H1 (cell line): ENCODE results near the gene OGFRL1. TPM values are rescaled to one million over a fixed set of nuclear protein-coding genes. Genes with fewer than 3 reads are reported as not detected.

Experiments used
- CTCF ChIA-PET: fragments of 300-600 bp; sonication (Branson Sonifier 250); formaldehyde crosslinking; loops from one replicate; lab custom pipeline; 2021; ENCODE audit not compliant: partially characterized antibody; lab: Charles Lee
- POLR2A ChIA-PET: fragments of 300-600 bp; sonication (Branson Sonifier 250); formaldehyde crosslinking; loops from one replicate; lab custom pipeline; 2021; ENCODE audit warnings: inconsistent platforms; ENCODE audit not compliant: partially characterized antibody; lab: Charles Lee
- DNase-seq, 2 experiments: peaks; one replicate each; pipeline versions ENCODE4 v3.0.0 to v3.0.0-alpha.2; 2010 to 2022; ENCODE audit warnings: low spot score in 2 of 2, low read depth in 1 of 2, mixed read lengths in 1 of 2
- FAIRE-seq: peaks from 2 replicates; lab custom pipeline; 2011; peaks lifted over from hg19 to GRCh38; lab: Jason Lieb, UNC
- H2AFZ ChIP-seq: 2 replicates; pipeline ENCODE4 v1.8.1; 2012; ENCODE audit warnings: low read length, inconsistent platforms
- H2AK5ac ChIP-seq: 2 replicates; pipeline ENCODE4 v1.6.1; 2013; ENCODE audit warnings: low read depth, low read length
- H2BK120ac ChIP-seq: replicated peaks from 2 replicates; pipeline ENCODE3; 2013; ENCODE audit warnings: low read depth, low read length, inconsistent platforms
- H2BK12ac ChIP-seq: 2 replicates; pipeline ENCODE4 v1.6.1; 2013; ENCODE audit warnings: low read depth, low read length
- H2BK15ac ChIP-seq: 2 replicates; pipeline ENCODE4 v1.6.1; 2013; ENCODE audit warnings: low read length
- H2BK20ac ChIP-seq: 2 replicates; pipeline ENCODE4 v1.6.1; 2013; ENCODE audit warnings: low read length
- H2BK5ac ChIP-seq: 2 replicates; pipeline ENCODE4 v1.6.1; 2013; ENCODE audit warnings: low read depth, low read length
- H3K14ac ChIP-seq: 2 replicates; pipeline ENCODE4 v1.6.1; 2013; ENCODE audit warnings: inconsistent platforms; ENCODE audit not compliant: insufficient read length
- H3K18ac ChIP-seq: 2 replicates; pipeline ENCODE4 v1.6.1; 2013; ENCODE audit warnings: low read length; ENCODE audit errors: extremely low read depth
- H3K23ac ChIP-seq: 2 replicates; pipeline ENCODE4 v1.6.1; 2013; ENCODE audit warnings: inconsistent platforms; ENCODE audit not compliant: insufficient read length
- H3K23me2 ChIP-seq: 2 replicates; pipeline ENCODE4 v1.6.1; 2013; ENCODE audit warnings: low read depth, low read length
- H3K27ac ChIP-seq: 2 replicates; pipeline ENCODE4 v1.6.1; 2011; ENCODE audit warnings: low read depth, low read length, inconsistent platforms
- H3K27me3 ChIP-seq, 4 experiments: replicated peaks in 1 of 4; 1 replicate in 1 of 4; 2 replicates in 3 of 4; pipeline versions ENCODE4 v1.6.1 to v1.8.1; 2011 to 2013; ENCODE audit warnings: low read length in 3 of 4, mild to moderate bottlenecking in 3 of 4, inconsistent platforms in 2 of 4, mixed read lengths in 2 of 4, moderate library complexity in 1 of 4; ENCODE audit not compliant: control insufficient read depth in 3 of 4, insufficient read depth in 3 of 4; ENCODE audit errors: extremely low read depth in 1 of 4
- H3K36me3 ChIP-seq, 4 experiments: 2 replicates each; pipeline versions ENCODE4 v1.6.1 to v1.8.1; 2011 to 2013; ENCODE audit warnings: mild to moderate bottlenecking in 4 of 4, low read length in 3 of 4, moderate library complexity in 2 of 4, control low read depth in 1 of 4, inconsistent platforms in 1 of 4; ENCODE audit not compliant: insufficient read depth in 4 of 4, control insufficient read depth in 2 of 4
- H3K4ac ChIP-seq: replicated peaks from 2 replicates; pipeline ENCODE3; 2013; ENCODE audit warnings: low read length, low read depth, mixed read lengths, inconsistent platforms; ENCODE audit not compliant: insufficient read length
- H3K4me1 ChIP-seq, 4 experiments: replicated peaks in 1 of 4; 1 replicate in 1 of 4; 2 replicates in 3 of 4; pipeline versions ENCODE4 v1.6.1 to v1.8.1; 2011 to 2013; ENCODE audit warnings: low read length in 3 of 4, inconsistent platforms in 2 of 4, mixed read lengths in 1 of 4; ENCODE audit not compliant: insufficient read depth in 4 of 4, control insufficient read depth in 3 of 4
- H3K4me2 ChIP-seq, 2 experiments: 2 replicates each; pipeline versions ENCODE4 v1.6.1 to v1.8.1; 2011 to 2013; ENCODE audit warnings: low read depth in 2 of 2, low read length in 2 of 2, control low read depth in 1 of 2, inconsistent platforms in 1 of 2, mild to moderate bottlenecking in 1 of 2; ENCODE audit not compliant: insufficient read depth in 1 of 2
- H3K4me3 ChIP-seq, 4 experiments: fragments of 200-600, 300-600 bp in 1 of 4; sonication (generic), shearing (Covaris generic), sonication (Bioruptor Twin) in 1 of 4; 2 replicates each; pipeline versions ENCODE4 v1.5.1 to v1.8.1; 2011 to 2016; ENCODE audit warnings: low read length in 4 of 4, low read depth in 3 of 4, control low read depth in 2 of 4, inconsistent platforms in 2 of 4, mild to moderate bottlenecking in 2 of 4, mixed read lengths in 1 of 4, moderate library complexity in 1 of 4; ENCODE audit not compliant: insufficient read depth in 2 of 4; ENCODE audit errors: extremely low read depth in 1 of 4
- H3K56ac ChIP-seq: replicated peaks from 2 replicates; pipeline ENCODE3; 2013; ENCODE audit warnings: low read depth, mild to moderate bottlenecking, mixed read lengths, low read length, inconsistent platforms; ENCODE audit not compliant: insufficient read length
- H3K79me1 ChIP-seq: 2 replicates; pipeline ENCODE4 v1.6.1; 2013; ENCODE audit warnings: low read depth, low read length, control low read depth
- H3K79me2 ChIP-seq, 2 experiments: 2 replicates each; pipeline versions ENCODE4 v1.6.1 to v1.8.1; 2012 to 2013; ENCODE audit warnings: low read length in 2 of 2, mild to moderate bottlenecking in 2 of 2, inconsistent platforms in 1 of 2; ENCODE audit not compliant: insufficient read depth in 2 of 2, control insufficient read depth in 1 of 2
- H3K9ac ChIP-seq, 4 experiments: replicated peaks in 1 of 4; 1 replicate in 1 of 4; 2 replicates in 3 of 4; pipeline versions ENCODE4 v1.6.1 to v1.8.1; 2011 to 2013; ENCODE audit warnings: low read depth in 3 of 4, low read length in 3 of 4, control low read depth in 2 of 4, mild to moderate bottlenecking in 2 of 4, moderate library complexity in 2 of 4, inconsistent platforms in 1 of 4; ENCODE audit errors: extremely low read depth in 1 of 4
- H3K9me3 ChIP-seq, 2 experiments: 2 replicates each; pipeline versions ENCODE4 v1.6.1 to v1.8.1; 2012 to 2013; ENCODE audit warnings: mild to moderate bottlenecking in 2 of 2, moderate library complexity in 2 of 2, control low read depth in 1 of 2, inconsistent platforms in 1 of 2, low read depth in 1 of 2, low read length in 1 of 2, mixed read lengths in 1 of 2; ENCODE audit not compliant: insufficient read depth in 2 of 2
- H4K20me1 ChIP-seq, 2 experiments: replicated peaks in 1 of 2; 2 replicates each; pipeline versions ENCODE3 to v1.8.1; 2011 to 2013; ENCODE audit warnings: inconsistent platforms in 2 of 2, low read length in 2 of 2, mild to moderate bottlenecking in 1 of 2; ENCODE audit not compliant: insufficient read depth in 2 of 2, control insufficient read depth in 1 of 2
- H4K5ac ChIP-seq: 2 replicates; pipeline ENCODE4 v1.6.1; 2013; ENCODE audit warnings: low read length, low read depth, mixed read lengths, inconsistent platforms; ENCODE audit not compliant: insufficient read length
- H4K8ac ChIP-seq: 2 replicates; pipeline ENCODE4 v1.8.0; 2013; ENCODE audit warnings: mild to moderate bottlenecking, moderate library complexity, low read length, inconsistent platforms; ENCODE audit not compliant: insufficient read depth; ENCODE audit errors: extremely low read depth
- H4K91ac ChIP-seq: replicated peaks from 2 replicates; pipeline ENCODE3; 2013; ENCODE audit warnings: low read length, mixed read lengths, inconsistent platforms; ENCODE audit not compliant: insufficient read length
- BRCA1 ChIP-seq: IDR thresholded peaks from 2 replicates; pipeline ENCODE4 v1.6.1; 2012; ENCODE audit warnings: low read depth, low read length, improper control_type of control experiment
- EGR1 ChIP-seq: IDR thresholded peaks from 2 replicates; pipeline ENCODE4 v1.6.1; 2011; ENCODE audit warnings: low read depth, low read length, borderline replicate concordance
- RFX5 ChIP-seq: IDR thresholded peaks from 2 replicates; pipeline ENCODE4 v1.6.1; 2011; ENCODE audit warnings: low read depth, low read length, improper control_type of control experiment, borderline replicate concordance
- SP2 ChIP-seq: IDR thresholded peaks from 2 replicates; pipeline ENCODE4 v1.6.1; 2012; ENCODE audit warnings: mild to moderate bottlenecking, low read length, inconsistent platforms
- SP4 ChIP-seq: IDR thresholded peaks from 2 replicates; pipeline ENCODE4 v1.6.1; 2012; ENCODE audit warnings: low read length, inconsistent platforms
- SRF ChIP-seq: IDR thresholded peaks from 2 replicates; pipeline ENCODE4 v1.6.1; 2011; ENCODE audit warnings: mild to moderate bottlenecking, low read depth, low read length, moderate library complexity
- WGBS, 2 experiments: shearing (Covaris generic) in 1 of 2; methylation state at CpG; one replicate each; pipeline versions ENCODE4 v1.1.6 to v1.1.7; 2013 to 2015; ENCODE audit warnings: low lambda C conversion rate in 2 of 2, mixed read lengths in 2 of 2, inconsistent platforms in 1 of 2, low coverage in 1 of 2, missing lambda C conversion rate in 1 of 2; ENCODE audit not compliant: insufficient replicate concordance in 2 of 2, insufficient coverage in 1 of 2, insufficient read length in 1 of 2; ENCODE audit errors: extremely low coverage in 1 of 2, missing lambda C conversion rate in 1 of 2; 5-methylcytosine and 5-hydroxymethylcytosine counted together
- polyA plus RNA-seq, 7 experiments: library from polyadenylated mRNA; depleted of rRNA in 3 of 7; stranded (reverse) in 5 of 7; unstranded in 2 of 7; fragments of >200 nt in 5 of 7; fragments of 200-250 nt in 2 of 7; gene quantifications; 1 replicate in 5 of 7; 2 replicates in 1 of 7; 4 replicates in 1 of 7; pipeline versions ENCODE4 v1.2.1 to v1.2.3, GENCODE V29; 2011 to 2013; ENCODE audit warnings: missing spikeins in 2 of 7, mixed read lengths in 2 of 7
- total RNA-seq: library from RNA; stranded (reverse); fragmentation: NEBNext Ultra II Directional; extraction: Animal tissue kit (Norgen Biotek cat#: 25700); gene quantifications from 2 replicates; pipeline ENCODE4 v1.2.1, GENCODE V29; 2021
- TF ChIP-seq, protein P1 (sequence below): IDR thresholded peaks from 2 replicates; pipeline ENCODE4 v1.6.1; 2012; ENCODE audit warnings: inconsistent platforms

OGFRL1 gene
- total and polyA plus RNA-seq, 2 of the 8 experiments (the other 6 are each of a cell fraction or from before 2014, with no cell fraction given) = 1.1 to 9.0 TPM

DNA sequence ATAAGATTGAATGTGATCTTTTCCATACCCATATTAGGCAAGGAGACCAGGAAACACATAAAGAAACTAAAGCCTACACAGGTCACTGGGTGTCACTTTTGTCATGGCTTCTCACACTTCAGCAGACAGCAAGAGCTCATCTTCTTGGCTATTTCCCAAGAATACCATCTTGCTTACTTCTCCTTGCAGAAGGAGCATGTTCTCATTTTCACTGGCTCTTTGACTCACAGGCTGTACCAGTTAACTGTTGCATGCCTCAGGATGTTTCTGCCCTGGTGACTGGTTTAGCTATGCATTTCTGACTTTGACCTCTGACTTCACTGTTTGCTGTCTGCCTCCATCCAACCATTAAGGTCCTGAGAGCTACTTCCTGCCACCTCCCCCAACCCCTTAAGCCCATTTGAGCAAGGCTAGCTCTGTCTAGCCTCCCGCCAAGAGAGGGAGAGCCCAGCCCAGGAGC, 40.3 kb upstream of the OGFRL1 start:
- Histone ChIP-seq H3K14ac (no peak overlapping the region), H3K27me3 (no peaks in the 10 kb centered on the region), H3K23ac (no peak overlapping the region), H4K5ac (no peak overlapping the region), H2AFZ (peak overlapping the region; percentile 70; the same call in 1 of the 2 replicates), H2AK5ac (no peak overlapping the region), H3K79me2 (no peaks in the 10 kb centered on the region), H3K9me3 (no peaks in the 10 kb centered on the region; a peak in 1 of 4 replicates), H3K9ac (no peak overlapping the region), H3K23me2 (no peaks in the 10 kb centered on the region), H3K4me1 (peaks cover 0 to 4% (median 2%) of the 10 kb centered on the region in 4 experiments; a peak in 3 of 7 replicates), H3K56ac (no peak overlapping the region), H2BK15ac (no peak overlapping the region), H3K18ac (no peak overlapping the region), H2BK20ac (no peak overlapping the region), H2BK5ac (0 out of 2 replicates have a peak overlapping the region, but pooled peaks have one; percentile 29), H2BK12ac (no peak overlapping the region), H4K20me1 (no peaks in the 10 kb centered on the region), H4K8ac (no peak overlapping the region), H3K27ac (no peak overlapping the region; the same call in 1 of the 2 replicates), H3K4me3 (no peak overlapping the region), H2BK120ac (no peak overlapping the region), H3K79me1 (no peaks in the 10 kb centered on the region), H3K36me3 (no peaks in the 10 kb centered on the region), H4K91ac (no peak overlapping the region), H3K4me2 (no peak overlapping the region), H3K4ac (no peak overlapping the region)
- DNase-seq = peak in 1 of 2 experiments; percentile 7
- FAIRE-seq = no peak
- WGBS, 2 experiments = 88% methylated on average over 1 of the region's 1 CpG; no CpG with 5 or more reads in 1 of the 2 experiments
- TF ChIP-seq SP4 (no peak), EGR1 (no peak), SRF (peak; percentile 27; the same call in 1 of the 2 replicates), BRCA1 (no peak), SP2 (no peak), RFX5 (no peak)
- TF ChIP-seq, protein P1, sequence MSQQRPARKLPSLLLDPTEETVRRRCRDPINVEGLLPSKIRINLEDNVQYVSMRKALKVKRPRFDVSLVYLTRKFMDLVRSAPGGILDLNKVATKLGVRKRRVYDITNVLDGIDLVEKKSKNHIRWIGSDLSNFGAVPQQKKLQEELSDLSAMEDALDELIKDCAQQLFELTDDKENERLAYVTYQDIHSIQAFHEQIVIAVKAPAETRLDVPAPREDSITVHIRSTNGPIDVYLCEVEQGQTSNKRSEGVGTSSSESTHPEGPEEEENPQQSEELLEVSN = no peak
- ChIA-PET CTCF (interaction anchor here (1.2 to 1.5 kb wide), 2 partner anchors 10 to 14 kb away, joined by 3 read pairs; no protein-coding TSS in a partner anchor), POLR2A (interaction anchor here (1.0 to 1.3 kb wide), 2 partner anchors 10 to 42 kb away, joined by 3 to 5 read pairs; no protein-coding TSS in a partner anchor)
